GM19099 (cell line): ENCODE measurements around the gene GPC5.

Source experiments
- POLR2A ChIP-seq: IDR thresholded peaks from 3 replicates; pipeline ENCODE4 v1.6.1; 2011; ENCODE audit warnings: low read depth; ENCODE audit not compliant: insufficient read length; ENCODE audit errors: extremely low read depth

GPC5 gene

GRCh38 chr13:91773591-91774227 is 375.3 kb downstream of the GPC5 start:
- TF ChIP-seq POLR2A, result no peak

- no peak for TF ChIP-seq POLR2A
Measured at GRCh38 chr13:91774397-91774796, 376.0 kb downstream of the GPC5 start.

- no peak for TF ChIP-seq POLR2A
Measured at GRCh38 chr13:91776611-91777193, 378.3 kb downstream of the GPC5 start.

GRCh38 chr13:91778123-91778522 is 379.7 kb downstream of the GPC5 start:
- no peak for TF ChIP-seq POLR2A

- TF ChIP-seq POLR2A, result no peak
Measured at GRCh38 chr13:91785431-91786119, 387.2 kb downstream of the GPC5 start.

GRCh38 chr13:91792054-91792453 is 393.6 kb downstream of the GPC5 start:
- TF ChIP-seq POLR2A, result no peak

- no peak for TF ChIP-seq POLR2A
Measured at GRCh38 chr13:91797567-91797966, 399.1 kb downstream of the GPC5 start.

- no peak for TF ChIP-seq POLR2A
Measured at GRCh38 chr13:91802957-91803356, 404.5 kb downstream of the GPC5 start.

- no peak for TF ChIP-seq POLR2A
Measured at GRCh38 chr13:91804724-91805123, 406.3 kb downstream of the GPC5 start.

- no peak for TF ChIP-seq POLR2A
Measured at GRCh38 chr13:91805605-91806004, 407.2 kb downstream of the GPC5 start.

GRCh38 chr13:91809161-91809560 is 410.7 kb downstream of the GPC5 start:
- TF ChIP-seq POLR2A, result no peak

GRCh38 chr13:91813253-91813652 is 414.8 kb downstream of the GPC5 start:
- no peak for TF ChIP-seq POLR2A

GRCh38 chr13:91816263-91816807 is 417.9 kb downstream of the GPC5 start:
- TF ChIP-seq POLR2A, result no peak

- TF ChIP-seq POLR2A, result no peak
Measured at GRCh38 chr13:91817250-91817649, 418.8 kb downstream of the GPC5 start.

GRCh38 chr13:91824416-91824815 is 426.0 kb downstream of the GPC5 start:
- no peak for TF ChIP-seq POLR2A

GRCh38 chr13:91825516-91825915 is 427.1 kb downstream of the GPC5 start:
- TF ChIP-seq POLR2A, result no peak
